Measurements from ENCODE around the gene PDE6B. TPM values are rescaled to one million over a fixed set of nuclear protein-coding genes. Genes with fewer than 3 reads are reported as not detected.

Gene PDE6B
- total RNA-seq, 1 donor from 2014 or later, result 13.3 TPM

- Mint-ChIP-seq H3K27me3 (ENCODE audit: low read depth) (no peaks in the 10 kb centered on the region), H3K27ac (no peak overlapping the region), H3K4me3 (ENCODE audit: low read depth) (no peak overlapping the region), H3K36me3 (ENCODE audit: low read depth) (peaks cover 2% of the 10 kb centered on the region), H3K4me1 (ENCODE audit: low read depth) (no peaks in the 10 kb centered on the region), H3K9me3 (no peaks in the 10 kb centered on the region)
- no peak for DNase-seq (ENCODE audit: low spot score)
- intact Hi-C loops (cut with micrococcal nuclease), result no loop called here
Observed at GRCh38 chr4:654871-655463, 29.6 kb downstream of the PDE6B start.

GRCh38 chr4:655464-656151, 30.2 kb downstream of the PDE6B start:
- no peak for DNase-seq (ENCODE audit: low spot score)
- no peak overlapping the region for H3K4me3 Mint-ChIP-seq (ENCODE audit: low read depth)
- H3K27me3 Mint-ChIP-seq (ENCODE audit: low read depth), result no peaks in the 10 kb centered on the region
- intact Hi-C loops (cut with micrococcal nuclease), result no loop called here
- H3K27ac Mint-ChIP-seq, result no peak overlapping the region
- H3K4me1 Mint-ChIP-seq (ENCODE audit: low read depth), result no peaks in the 10 kb centered on the region
- no peaks in the 10 kb centered on the region for H3K9me3 Mint-ChIP-seq
- peaks cover 4% of the 10 kb centered on the region for H3K36me3 Mint-ChIP-seq (ENCODE audit: low read depth)

GRCh38 chr4:656436-657337, 31.3 kb downstream of the PDE6B start:
- Mint-ChIP-seq H3K4me3 (ENCODE audit: low read depth) (no peak overlapping the region), H3K36me3 (ENCODE audit: low read depth) (peaks cover 9% of the 10 kb centered on the region), H3K27me3 (ENCODE audit: low read depth) (no peaks in the 10 kb centered on the region), H3K27ac (no peak overlapping the region), H3K9me3 (no peaks in the 10 kb centered on the region), H3K4me1 (ENCODE audit: low read depth) (no peaks in the 10 kb centered on the region)
- DNase-seq (ENCODE audit: low spot score), result no peak
- intact Hi-C loops (cut with micrococcal nuclease), result no loop called here

GRCh38 chr4:657338-657833, 32.0 kb downstream of the PDE6B start:
- intact Hi-C loops (cut with micrococcal nuclease), result no loop called here
- no peaks in the 10 kb centered on the region for H3K4me1 Mint-ChIP-seq (ENCODE audit: low read depth)
- H3K4me3 Mint-ChIP-seq (ENCODE audit: low read depth), result no peak overlapping the region
- no peak overlapping the region for H3K27ac Mint-ChIP-seq
- no peaks in the 10 kb centered on the region for H3K27me3 Mint-ChIP-seq (ENCODE audit: low read depth)
- peaks cover 9% of the 10 kb centered on the region for H3K36me3 Mint-ChIP-seq (ENCODE audit: low read depth)
- no peaks in the 10 kb centered on the region for H3K9me3 Mint-ChIP-seq
- DNase-seq (ENCODE audit: low spot score), result no peak

- intact Hi-C loops (cut with micrococcal nuclease), result no loop called here
- no peak for DNase-seq (ENCODE audit: low spot score)
- H3K36me3 Mint-ChIP-seq (ENCODE audit: low read depth), result peaks cover 9% of the 10 kb centered on the region
Observed at GRCh38 chr4:657834-658667, 32.7 kb downstream of the PDE6B start.

GRCh38 chr4:658681-659667, 33.6 kb downstream of the PDE6B start:
- intact Hi-C loops (cut with micrococcal nuclease), result no loop called here
- H3K4me3 Mint-ChIP-seq (ENCODE audit: low read depth), result no peak overlapping the region

More at GRCh38 chr4:657834-658667, 32.7 kb downstream of the PDE6B start:
- Mint-ChIP-seq H3K27me3 (ENCODE audit: low read depth) (no peaks in the 10 kb centered on the region), H3K4me1 (ENCODE audit: low read depth) (peaks cover under 1% of the 10 kb centered on the region), H3K9me3 (no peaks in the 10 kb centered on the region), H3K27ac (no peak overlapping the region), H3K4me3 (ENCODE audit: low read depth) (no peak overlapping the region)

GRCh38 chr4:659851-660250, 34.5 kb downstream of the PDE6B start:
- no peak for DNase-seq (ENCODE audit: low spot score)
- no peaks in the 10 kb centered on the region for H3K27me3 Mint-ChIP-seq (ENCODE audit: low read depth)
- H3K4me3 Mint-ChIP-seq (ENCODE audit: low read depth), result no peak overlapping the region
- H3K36me3 Mint-ChIP-seq (ENCODE audit: low read depth), result peaks cover 9% of the 10 kb centered on the region
- no peaks in the 10 kb centered on the region for H3K9me3 Mint-ChIP-seq
- H3K4me1 Mint-ChIP-seq (ENCODE audit: low read depth), result peaks cover 4% of the 10 kb centered on the region
- H3K27ac Mint-ChIP-seq, result no peak overlapping the region
- intact Hi-C loops (cut with micrococcal nuclease), result no loop called here

More at GRCh38 chr4:658681-659667, 33.6 kb downstream of the PDE6B start:
- Mint-ChIP-seq H3K36me3 (ENCODE audit: low read depth) (peaks cover 9% of the 10 kb centered on the region), H3K4me1 (ENCODE audit: low read depth) (peaks cover 2% of the 10 kb centered on the region), H3K27ac (no peak overlapping the region), H3K27me3 (ENCODE audit: low read depth) (no peaks in the 10 kb centered on the region), H3K9me3 (no peaks in the 10 kb centered on the region)
- no peak for DNase-seq (ENCODE audit: low spot score)

GRCh38 chr4:660401-660800, 35.0 kb downstream of the PDE6B start:
- intact Hi-C loops (cut with micrococcal nuclease), result no loop called here
- Mint-ChIP-seq H3K9me3 (no peaks in the 10 kb centered on the region), H3K27ac (no peak overlapping the region), H3K36me3 (ENCODE audit: low read depth) (peaks cover 9% of the 10 kb centered on the region), H3K27me3 (ENCODE audit: low read depth) (no peaks in the 10 kb centered on the region), H3K4me1 (ENCODE audit: low read depth) (peaks cover 6% of the 10 kb centered on the region), H3K4me3 (ENCODE audit: low read depth) (no peak overlapping the region)
- no peak for DNase-seq (ENCODE audit: low spot score)

GRCh38 chr4:661231-661630, 35.9 kb downstream of the PDE6B start:
- DNase-seq (ENCODE audit: low spot score), result no peak
- Mint-ChIP-seq H3K36me3 (ENCODE audit: low read depth) (peaks cover 9% of the 10 kb centered on the region), H3K9me3 (no peaks in the 10 kb centered on the region), H3K4me1 (ENCODE audit: low read depth) (peaks cover 7% of the 10 kb centered on the region), H3K27me3 (ENCODE audit: low read depth) (no peaks in the 10 kb centered on the region), H3K27ac (no peak overlapping the region), H3K4me3 (ENCODE audit: low read depth) (no peak overlapping the region)
- intact Hi-C loops (cut with micrococcal nuclease), result no loop called here

- Mint-ChIP-seq H3K4me3 (ENCODE audit: low read depth) (peak overlapping the region; percentile 80), H3K27ac (no peak overlapping the region), H3K27me3 (ENCODE audit: low read depth) (no peaks in the 10 kb centered on the region), H3K9me3 (no peaks in the 10 kb centered on the region), H3K36me3 (ENCODE audit: low read depth) (peaks cover 9% of the 10 kb centered on the region), H3K4me1 (ENCODE audit: low read depth) (peaks cover 7% of the 10 kb centered on the region)
- intact Hi-C loops (cut with micrococcal nuclease), result no loop called here
- DNase-seq (ENCODE audit: low spot score), result no peak
Observed at GRCh38 chr4:661881-662761, 36.7 kb downstream of the PDE6B start.

GRCh38 chr4:663046-663437, 37.7 kb downstream of the PDE6B start:
- Mint-ChIP-seq H3K9me3 (no peaks in the 10 kb centered on the region), H3K4me1 (ENCODE audit: low read depth) (peaks cover 7% of the 10 kb centered on the region), H3K27ac (peak overlapping the region; percentile 78), H3K4me3 (ENCODE audit: low read depth) (peak overlapping the region; percentile 80), H3K36me3 (ENCODE audit: low read depth) (peaks cover 9% of the 10 kb centered on the region), H3K27me3 (ENCODE audit: low read depth) (no peaks in the 10 kb centered on the region)
- DNase-seq (ENCODE audit: low spot score), result no peak
- intact Hi-C loops (cut with micrococcal nuclease), result no loop called here
